B cell (primary cell): ENCODE results near the gene SNTB2. TPM values are rescaled to one million over a fixed set of nuclear protein-coding genes. Genes with fewer than 3 reads are reported as not detected.
"Not testable (repeated sequence)": the region's sequence is repeated elsewhere in the genome, so short reads cannot be mapped to it uniquely, and the experiment has no call there.

ENCODE experiments used
- ATAC-seq: fragments of 200-7000 bp; cut with Tn5 transposase; one replicate; pipeline ENCODE4 v1.10.0; 2021; ENCODE audit warnings: low read depth, mild to moderate bottlenecking, moderate number of reproducible peaks, moderate library complexity
- CTCF ChIA-PET: fragments of 350-600 bp; sonication (Branson Sonifier 250); formaldehyde crosslinking; loops from one replicate; lab custom pipeline; 2021; ENCODE audit warnings: antibody characterized with exemption, inconsistent platforms; lab: Charles Lee
- POLR2A ChIA-PET: fragments of 350-600 bp; sonication (Branson Sonifier 250); formaldehyde crosslinking; loops from one replicate; lab custom pipeline; 2021; ENCODE audit warnings: antibody characterized with exemption; lab: Charles Lee
- DNase-seq: peaks from one replicate; pipeline ENCODE4 v3.0.0; 2013
- H2AFZ ChIP-seq: 2 replicates; pipeline ENCODE4 v1.6.1; 2012; ENCODE audit warnings: mild to moderate bottlenecking, low read depth, low read length; ENCODE audit not compliant: insufficient read depth, poor library complexity, severe bottlenecking
- H3K27ac ChIP-seq, 2 donors: 1 replicate in 1 of 2; 2 replicates in 1 of 2; pipeline ENCODE4 v1.5.1; 2012 to 2013; ENCODE audit warnings: low read length in 2 of 2, mild to moderate bottlenecking in 2 of 2, moderate library complexity in 1 of 2
- H3K27me3 ChIP-seq, 4 experiments: fragments of 200-600 bp in 1 of 4; sonication (generic) in 1 of 4; replicated peaks in 1 of 4; 1 replicate in 2 of 4; 2 replicates in 2 of 4; pipeline versions ENCODE4 v1.6.1 to v1.7.0; 2013 to 2016; ENCODE audit warnings: low read length in 3 of 4, mild to moderate bottlenecking in 2 of 4, mixed read lengths in 1 of 4, moderate library complexity in 1 of 4; ENCODE audit not compliant: insufficient read depth in 4 of 4, control insufficient read depth in 3 of 4; ENCODE audit errors: control extremely low read depth in 1 of 4
- H3K36me3 ChIP-seq, 2 experiments: replicated peaks in 1 of 2; 1 replicate in 1 of 2; 2 replicates in 1 of 2; pipeline versions ENCODE4 v1.6.1 to v1.7.1; 2013; ENCODE audit warnings: low read length in 1 of 2; ENCODE audit not compliant: insufficient read depth in 2 of 2, control insufficient read depth in 1 of 2; ENCODE audit errors: control extremely low read depth in 1 of 2, extremely low read depth in 1 of 2
- H3K4me1 ChIP-seq, 2 donors: fragments of 200-600 bp in 1 of 2; sonication (generic) in 1 of 2; 1 replicate in 1 of 2; 2 replicates in 1 of 2; pipeline versions ENCODE4 v1.5.1 to v1.6.1; 2013 to 2017; ENCODE audit warnings: low read length in 2 of 2; ENCODE audit not compliant: control insufficient read depth in 2 of 2, insufficient read depth in 2 of 2
- H3K4me2 ChIP-seq: replicated peaks from 2 replicates; pipeline ENCODE3; 2012; ENCODE audit warnings: mild to moderate bottlenecking, low read depth, low read length; ENCODE audit not compliant: poor library complexity, severe bottlenecking
- H3K4me3 ChIP-seq, 5 experiments: fragments of 200-600 bp in 1 of 5; sonication (generic) in 1 of 5; 1 replicate in 3 of 5; 2 replicates in 2 of 5; pipeline versions ENCODE4 v1.5.1 to v1.7.0; 2011 to 2016; ENCODE audit warnings: low read length in 4 of 5, mild to moderate bottlenecking in 4 of 5, low read depth in 2 of 5, control low read depth in 1 of 5, moderate library complexity in 1 of 5; ENCODE audit not compliant: insufficient read depth in 1 of 5; ENCODE audit errors: control extremely low read depth in 1 of 5, extremely low read depth in 1 of 5
- H3K79me2 ChIP-seq: fragments of 200-600 bp; sonication (generic); one replicate; pipeline ENCODE4 v1.6.0; 2016; ENCODE audit warnings: low read length; ENCODE audit not compliant: control insufficient read depth, insufficient read depth
- H3K9ac ChIP-seq: fragments of 200-600 bp; sonication (generic); 2 replicates; pipeline ENCODE4 v1.6.1; 2017; ENCODE audit warnings: mild to moderate bottlenecking, low read length, moderate library complexity
- H3K9me3 ChIP-seq, 3 donors: one replicate each; pipeline versions ENCODE4 v1.6.1 to v1.7.1; 2013; ENCODE audit warnings: low read length in 2 of 3; ENCODE audit not compliant: control insufficient read depth in 2 of 3, insufficient read depth in 1 of 3; ENCODE audit errors: control extremely low read depth in 1 of 3
- H4K20me1 ChIP-seq: 2 replicates; pipeline ENCODE4 v1.6.0; 2012; ENCODE audit warnings: mild to moderate bottlenecking, low read length; ENCODE audit not compliant: insufficient read depth, control insufficient read depth, poor library complexity, severe bottlenecking
- H3K27ac Mint-ChIP-seq: one replicate; pipeline ENCODE4 v1.8.0; 2021; ENCODE audit warnings: mixed read lengths
- H3K27me3 Mint-ChIP-seq: one replicate; pipeline ENCODE4 v1.8.0; 2021; ENCODE audit warnings: mixed read lengths
- H3K4me1 Mint-ChIP-seq: one replicate; pipeline ENCODE4 v1.8.0; 2021; ENCODE audit warnings: mixed read lengths
- H3K4me3 Mint-ChIP-seq: one replicate; pipeline ENCODE4 v1.8.0; 2021; ENCODE audit warnings: mixed read lengths
- H3K9me3 Mint-ChIP-seq: one replicate; pipeline ENCODE4 v1.8.0; 2022; ENCODE audit warnings: mixed read lengths; ENCODE audit not compliant: insufficient read depth
- EZH2 ChIP-seq: IDR thresholded peaks from 2 replicates; pipeline ENCODE4 v1.6.1; 2012; ENCODE audit warnings: borderline replicate concordance, low read depth, mild to moderate bottlenecking, moderate library complexity, low read length; ENCODE audit not compliant: insufficient read depth, poor library complexity, severe bottlenecking
- WGBS: methylation state at CpG from one replicate; pipeline ENCODE4 v1.1.5; 2013; ENCODE audit warnings: missing lambda C conversion rate; ENCODE audit not compliant: insufficient coverage; 5-methylcytosine and 5-hydroxymethylcytosine counted together
- intact Hi-C: fragments of 100-400 bp; cut with micrococcal nuclease; formaldehyde crosslinking; loops from one replicate; pipeline ENCODE4 v1.10.0; 2022
- polyA plus RNA-seq: library from polyadenylated mRNA; depleted of rRNA; stranded (reverse); fragments of >200 nt; gene quantifications from 2 replicates; pipeline ENCODE4 v1.2.3, GENCODE V29; 2012
- total RNA-seq, 2 donors: library from RNA; stranded (reverse); fragments of 120-200 nt in 1 of 2; gene quantifications; 1 replicate in 1 of 2; 2 replicates in 1 of 2; pipeline versions ENCODE4 v1.2.3 to v1.2.4, GENCODE V29; 2013 to 2022
- TF ChIP-seq, protein P1 (sequence below): fragments of 200-600 bp; IDR thresholded peaks from one replicate; pipeline ENCODE4 v1.8.0; 2022; ENCODE audit warnings: antibody characterized with exemption, mild to moderate bottlenecking

Gene SNTB2
- total and polyA plus RNA-seq, 2 donors (not counting 1 experiment from before 2014, with no cell fraction given) = 3.8 to 16.2 TPM

DNA sequence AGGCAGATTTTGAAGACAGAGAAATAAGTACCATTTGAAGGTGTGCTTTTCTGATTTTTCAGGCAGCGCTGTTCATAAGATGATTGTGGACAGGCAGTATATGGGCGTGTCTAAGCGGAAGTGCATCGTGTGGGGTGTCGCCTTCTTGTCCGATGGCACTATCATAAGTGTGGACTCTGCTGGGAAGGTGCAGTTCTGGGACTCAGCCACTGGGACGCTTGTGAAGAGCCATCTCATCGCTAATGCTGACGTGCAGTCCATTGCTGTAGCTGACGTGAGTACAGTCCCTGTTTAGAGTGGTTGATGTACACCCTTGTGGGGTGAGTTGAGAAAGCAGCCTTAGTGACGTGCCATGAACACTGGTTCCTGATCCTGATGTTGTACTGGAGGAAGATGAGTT lies 43.8 kb upstream of the SNTB2 start:
- Mint-ChIP-seq H3K4me1 (no peaks in the 10 kb centered on the region), H3K4me3 (no peak overlapping the region), H3K27me3 (no peaks in the 10 kb centered on the region), H3K27ac (no peak overlapping the region), H3K9me3 (no peaks in the 10 kb centered on the region)
- Histone ChIP-seq H3K79me2 (peaks cover 22% of the 10 kb centered on the region), H3K9ac (no peak overlapping the region), H3K4me2 (no peak overlapping the region), H3K9me3 (no peaks in the 10 kb centered on the region), H3K27ac (no peak overlapping the region), H3K36me3 (peaks cover 5 to 64% of the 10 kb centered on the region in 2 experiments), H3K4me1 (no peaks in the 10 kb centered on the region), H4K20me1 (no peaks in the 10 kb centered on the region), H3K27me3 (no peaks in the 10 kb centered on the region), H3K4me3 (no peak overlapping the region), H2AFZ (no peak overlapping the region)
- ATAC-seq (no peak), DNase-seq (no peak)
- intact Hi-C loops = no loop called here
- ChIA-PET POLR2A (no interaction called here), CTCF (no interaction called here)
- 97% methylated on average over 11 of the region's 11 CpGs for WGBS
- no peak for TF ChIP-seq EZH2
- TF ChIP-seq, protein P1, sequence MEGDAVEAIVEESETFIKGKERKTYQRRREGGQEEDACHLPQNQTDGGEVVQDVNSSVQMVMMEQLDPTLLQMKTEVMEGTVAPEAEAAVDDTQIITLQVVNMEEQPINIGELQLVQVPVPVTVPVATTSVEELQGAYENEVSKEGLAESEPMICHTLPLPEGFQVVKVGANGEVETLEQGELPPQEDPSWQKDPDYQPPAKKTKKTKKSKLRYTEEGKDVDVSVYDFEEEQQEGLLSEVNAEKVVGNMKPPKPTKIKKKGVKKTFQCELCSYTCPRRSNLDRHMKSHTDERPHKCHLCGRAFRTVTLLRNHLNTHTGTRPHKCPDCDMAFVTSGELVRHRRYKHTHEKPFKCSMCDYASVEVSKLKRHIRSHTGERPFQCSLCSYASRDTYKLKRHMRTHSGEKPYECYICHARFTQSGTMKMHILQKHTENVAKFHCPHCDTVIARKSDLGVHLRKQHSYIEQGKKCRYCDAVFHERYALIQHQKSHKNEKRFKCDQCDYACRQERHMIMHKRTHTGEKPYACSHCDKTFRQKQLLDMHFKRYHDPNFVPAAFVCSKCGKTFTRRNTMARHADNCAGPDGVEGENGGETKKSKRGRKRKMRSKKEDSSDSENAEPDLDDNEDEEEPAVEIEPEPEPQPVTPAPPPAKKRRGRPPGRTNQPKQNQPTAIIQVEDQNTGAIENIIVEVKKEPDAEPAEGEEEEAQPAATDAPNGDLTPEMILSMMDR = no peak

- no peak overlapping the region for H3K4me3 ChIP-seq
- Mint-ChIP-seq H3K4me1 (no peaks in the 10 kb centered on the region), H3K27me3 (no peaks in the 10 kb centered on the region), H3K27ac (no peak overlapping the region), H3K4me3 (no peak overlapping the region), H3K9me3 (no peaks in the 10 kb centered on the region)
- TF ChIP-seq, protein P1 = no peak
- TF ChIP-seq EZH2 = no peak
- 86% methylated on average over 1 of the region's 4 CpGs for WGBS
- no peak overlapping the region for H3K4me2 ChIP-seq
- ChIA-PET CTCF (interaction anchor here (1.0 to 9.4 kb wide), 2 partner anchors 11 to 141 kb away, joined by 3 to 314 read pairs; no protein-coding TSS in a partner anchor), POLR2A (no interaction called here)
- no peaks in the 10 kb centered on the region for H3K4me1 ChIP-seq
- H3K27me3 ChIP-seq = no peaks in the 10 kb centered on the region
- no peak for DNase-seq
- intact Hi-C loops = no loop called here
- H3K79me2 ChIP-seq = peaks cover 13% of the 10 kb centered on the region
- peaks cover 5 to 56% of the 10 kb centered on the region in 2 experiments for H3K36me3 ChIP-seq
- ATAC-seq = no peak
- H2AFZ ChIP-seq = no peak overlapping the region
- no peak overlapping the region for H3K27ac ChIP-seq
- no peaks in the 10 kb centered on the region for H4K20me1 ChIP-seq
- H3K9ac ChIP-seq = no peak overlapping the region
- no peaks in the 10 kb centered on the region for H3K9me3 ChIP-seq
Measured at GRCh38 chr16:69145658-69146057, 41.3 kb upstream of the SNTB2 start.

DNA sequence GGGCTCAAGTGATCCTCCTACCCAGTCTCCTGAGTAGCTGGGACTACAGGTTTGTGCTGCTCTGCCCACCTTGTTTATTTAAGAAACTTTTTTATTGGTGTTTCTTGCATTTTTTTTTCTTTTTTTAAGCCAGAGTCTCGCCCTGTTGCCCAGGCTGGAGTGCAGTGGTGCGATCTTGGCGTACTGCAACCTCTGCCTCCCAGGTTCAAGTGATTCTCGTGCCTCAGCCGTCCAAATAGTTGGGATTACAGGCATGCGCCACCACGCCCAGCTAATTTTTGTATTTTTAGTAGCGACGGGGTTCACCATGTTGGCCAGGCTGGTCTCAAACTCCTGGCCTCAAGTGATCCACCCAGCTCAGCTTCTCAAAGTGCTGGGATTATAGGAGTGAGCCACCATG lies 37.3 kb upstream of the SNTB2 start:
- not testable (repeated sequence) for H3K9me3 Mint-ChIP-seq, H3K4me1 Mint-ChIP-seq, H3K27me3 Mint-ChIP-seq, H3K27me3 ChIP-seq, H3K4me3 ChIP-seq, H3K4me1 ChIP-seq, H3K9ac ChIP-seq, ATAC-seq, H3K79me2 ChIP-seq, H3K4me2 ChIP-seq, H3K27ac Mint-ChIP-seq, H2AFZ ChIP-seq, DNase-seq, H3K27ac ChIP-seq, H3K9me3 ChIP-seq, H3K4me3 Mint-ChIP-seq, H4K20me1 ChIP-seq
- CTCF ChIA-PET = interaction anchor here (1.0 to 9.4 kb wide), 22 partner anchors 9 to 622 kb away, joined by 3 to 314 read pairs (median 4); partner anchors contain the start of genes SNTB2 and VPS4A
- POLR2A ChIA-PET = interaction anchor here (0.9 kb wide), 1 partner anchor 37 kb away, joined by 3 read pairs; the partner anchor contains the start of gene SNTB2
- intact Hi-C loops = loop anchor here (1.0 to 5.0 kb wide), 2 partner anchors 38 to 138 kb away; partner anchors contain the start of gene SNTB2
- peaks cover 3 to 48% of the 10 kb centered on the region in 2 experiments for H3K36me3 ChIP-seq
- WGBS = 94% methylated on average over 9 of the region's 9 CpGs
